ENCODE data around the gene CES3.

Gene CES3

GRCh38 chr16:67006930-67007658 lies 46.0 kb downstream of the CES3 start:
- DNase-seq (ENCODE audit: low read depth): peak; percentile 58

- DNase-seq (ENCODE audit: low read depth): no peak
These were observed 48.1 kb downstream of the CES3 start for GRCh38 chr16:67009158-67009557.

GRCh38 chr16:67011274-67011673 lies 50.2 kb downstream of the CES3 start:
- DNase-seq (ENCODE audit: low read depth): no peak

- no peak for DNase-seq (ENCODE audit: low read depth)
These were observed 52.3 kb downstream of the CES3 start for GRCh38 chr16:67013233-67013822.

GRCh38 chr16:67013823-67014633 lies 53.0 kb downstream of the CES3 start:
- DNase-seq (ENCODE audit: low read depth): peak; percentile 73

GRCh38 chr16:67014634-67015312 lies 53.7 kb downstream of the CES3 start:
- DNase-seq (ENCODE audit: low read depth): no peak

- DNase-seq (ENCODE audit: low read depth): no peak
These were observed 54.3 kb downstream of the CES3 start for GRCh38 chr16:67015313-67015731.

GRCh38 chr16:67016143-67016542 lies 55.1 kb downstream of the CES3 start:
- no peak for DNase-seq (ENCODE audit: low read depth)

- no peak for DNase-seq (ENCODE audit: low read depth)
These were observed 55.8 kb downstream of the CES3 start for GRCh38 chr16:67016681-67017420.

- DNase-seq (ENCODE audit: low read depth): no peak
These were observed 56.3 kb downstream of the CES3 start for GRCh38 chr16:67017421-67017750.

- peak; percentile 96 for DNase-seq (ENCODE audit: low read depth)
These were observed 56.9 kb downstream of the CES3 start for GRCh38 chr16:67017810-67018488.

GRCh38 chr16:67019171-67019570 lies 58.1 kb downstream of the CES3 start:
- no peak for DNase-seq (ENCODE audit: low read depth)

- no peak for DNase-seq (ENCODE audit: low read depth)
These were observed 60.3 kb downstream of the CES3 start for GRCh38 chr16:67021321-67021720.

- no peak for DNase-seq (ENCODE audit: low read depth)
These were observed 61.6 kb downstream of the CES3 start for GRCh38 chr16:67022531-67023214.

- DNase-seq (ENCODE audit: low read depth): no peak
These were observed 62.6 kb downstream of the CES3 start for GRCh38 chr16:67023689-67024088.

Measured in ELR (cell line).